DND-41 (cell line): Measurements from ENCODE around the gene C1orf52.

Experiments used
- EZH2 ChIP-seq: IDR thresholded peaks from 3 replicates; pipeline ENCODE4 v1.6.1; 2012; ENCODE audit warnings: borderline replicate concordance, low read depth, mild to moderate bottlenecking, moderate library complexity, low read length, inconsistent platforms; ENCODE audit not compliant: severe bottlenecking
- TF ChIP-seq, protein P1 (sequence below): IDR thresholded peaks from 2 replicates; pipeline ENCODE4 v1.5.1; 2012; ENCODE audit warnings: borderline replicate concordance, low read length, moderate library complexity, mild to moderate bottlenecking; ENCODE audit not compliant: poor library complexity, severe bottlenecking; ENCODE audit errors: extremely low read depth

DNA sequence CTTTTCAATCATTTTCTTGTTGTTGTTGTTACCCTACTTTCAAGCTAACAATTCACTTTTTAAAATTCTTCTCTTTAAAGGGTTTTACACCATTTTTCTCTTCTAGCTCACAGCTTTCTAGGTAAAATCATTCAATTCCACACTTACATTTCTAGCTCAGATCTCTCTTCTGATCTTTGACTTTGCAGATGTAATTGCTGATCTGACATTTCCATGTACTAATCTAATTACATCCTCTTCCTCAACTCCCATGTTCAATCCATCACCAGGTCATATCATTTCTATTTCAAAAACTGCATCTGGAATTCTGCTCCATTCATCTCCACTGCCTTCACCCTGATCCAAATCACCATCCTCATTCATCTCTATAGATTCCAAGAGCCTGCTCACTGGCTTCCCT lies 13.9 kb upstream of the C1orf52 start:
- TF ChIP-seq, protein P1, sequence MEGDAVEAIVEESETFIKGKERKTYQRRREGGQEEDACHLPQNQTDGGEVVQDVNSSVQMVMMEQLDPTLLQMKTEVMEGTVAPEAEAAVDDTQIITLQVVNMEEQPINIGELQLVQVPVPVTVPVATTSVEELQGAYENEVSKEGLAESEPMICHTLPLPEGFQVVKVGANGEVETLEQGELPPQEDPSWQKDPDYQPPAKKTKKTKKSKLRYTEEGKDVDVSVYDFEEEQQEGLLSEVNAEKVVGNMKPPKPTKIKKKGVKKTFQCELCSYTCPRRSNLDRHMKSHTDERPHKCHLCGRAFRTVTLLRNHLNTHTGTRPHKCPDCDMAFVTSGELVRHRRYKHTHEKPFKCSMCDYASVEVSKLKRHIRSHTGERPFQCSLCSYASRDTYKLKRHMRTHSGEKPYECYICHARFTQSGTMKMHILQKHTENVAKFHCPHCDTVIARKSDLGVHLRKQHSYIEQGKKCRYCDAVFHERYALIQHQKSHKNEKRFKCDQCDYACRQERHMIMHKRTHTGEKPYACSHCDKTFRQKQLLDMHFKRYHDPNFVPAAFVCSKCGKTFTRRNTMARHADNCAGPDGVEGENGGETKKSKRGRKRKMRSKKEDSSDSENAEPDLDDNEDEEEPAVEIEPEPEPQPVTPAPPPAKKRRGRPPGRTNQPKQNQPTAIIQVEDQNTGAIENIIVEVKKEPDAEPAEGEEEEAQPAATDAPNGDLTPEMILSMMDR, result no peak
- TF ChIP-seq EZH2, result no peak
